ENCODE measurements around the gene ZGRF1. TPM values are rescaled to one million over a fixed set of nuclear protein-coding genes. Genes with fewer than 3 reads are reported as not detected.
"Not testable (repeated sequence)": the region's sequence is repeated elsewhere in the genome, so short reads cannot be mapped to it uniquely, and the experiment has no call there.

Gene ZGRF1
- total RNA-seq, 6 donors from 2014 or later: 2.6 to 9.4 (median 4.6) TPM

DNA sequence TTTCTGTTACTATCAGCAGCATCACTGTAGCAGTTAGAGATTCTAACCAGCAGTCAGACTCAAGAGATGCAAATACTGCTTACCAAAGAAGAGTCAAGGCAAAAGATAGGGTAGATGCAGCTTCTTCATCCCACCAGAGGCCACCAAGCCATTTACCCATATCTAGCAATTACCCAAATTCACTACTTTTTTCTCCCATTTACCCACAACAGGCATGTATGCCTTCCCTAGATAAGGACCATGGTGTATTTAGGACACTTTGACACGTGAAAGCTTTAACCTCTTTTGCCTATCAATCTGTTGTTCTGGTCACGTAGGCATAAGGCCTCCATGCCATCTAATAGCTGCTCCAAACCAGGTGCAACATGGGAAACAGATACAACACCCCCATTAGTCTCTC, 5.8 kb upstream of the ZGRF1 start:
- 88 to 91% methylated on average over 2 of the region's 2 CpGs for WGBS, 2 donors
- peaks cover 8 to 20% (median 12%) of the 10 kb centered on the region in 4 donors for H3K4me1 ChIP-seq
- DNase-seq (no peak), ATAC-seq (ENCODE audit: low FRiP score in 2 of 2) (no peak)
- TF ChIP-seq EP300 (IDR thresholded peaks at IDR 0.05) (no peak), POLR2AphosphoS5 (IDR thresholded peaks at IDR 0.05) (no peak), POLR2A (IDR thresholded peaks at IDR 0.05) (no peak)
- TF ChIP-seq, protein P1, sequence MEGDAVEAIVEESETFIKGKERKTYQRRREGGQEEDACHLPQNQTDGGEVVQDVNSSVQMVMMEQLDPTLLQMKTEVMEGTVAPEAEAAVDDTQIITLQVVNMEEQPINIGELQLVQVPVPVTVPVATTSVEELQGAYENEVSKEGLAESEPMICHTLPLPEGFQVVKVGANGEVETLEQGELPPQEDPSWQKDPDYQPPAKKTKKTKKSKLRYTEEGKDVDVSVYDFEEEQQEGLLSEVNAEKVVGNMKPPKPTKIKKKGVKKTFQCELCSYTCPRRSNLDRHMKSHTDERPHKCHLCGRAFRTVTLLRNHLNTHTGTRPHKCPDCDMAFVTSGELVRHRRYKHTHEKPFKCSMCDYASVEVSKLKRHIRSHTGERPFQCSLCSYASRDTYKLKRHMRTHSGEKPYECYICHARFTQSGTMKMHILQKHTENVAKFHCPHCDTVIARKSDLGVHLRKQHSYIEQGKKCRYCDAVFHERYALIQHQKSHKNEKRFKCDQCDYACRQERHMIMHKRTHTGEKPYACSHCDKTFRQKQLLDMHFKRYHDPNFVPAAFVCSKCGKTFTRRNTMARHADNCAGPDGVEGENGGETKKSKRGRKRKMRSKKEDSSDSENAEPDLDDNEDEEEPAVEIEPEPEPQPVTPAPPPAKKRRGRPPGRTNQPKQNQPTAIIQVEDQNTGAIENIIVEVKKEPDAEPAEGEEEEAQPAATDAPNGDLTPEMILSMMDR (IDR thresholded peaks at IDR 0.05): no peak
- no peaks in the 10 kb centered on the region for H3K27me3 ChIP-seq
- H3K4me3 ChIP-seq: no peak overlapping the region
- peaks cover 25 to 37% (median 26%) of the 10 kb centered on the region in 4 donors for H3K36me3 ChIP-seq
- no peak overlapping the region for H3K27ac ChIP-seq
- no peaks in the 10 kb centered on the region for H3K9me3 ChIP-seq

DNA sequence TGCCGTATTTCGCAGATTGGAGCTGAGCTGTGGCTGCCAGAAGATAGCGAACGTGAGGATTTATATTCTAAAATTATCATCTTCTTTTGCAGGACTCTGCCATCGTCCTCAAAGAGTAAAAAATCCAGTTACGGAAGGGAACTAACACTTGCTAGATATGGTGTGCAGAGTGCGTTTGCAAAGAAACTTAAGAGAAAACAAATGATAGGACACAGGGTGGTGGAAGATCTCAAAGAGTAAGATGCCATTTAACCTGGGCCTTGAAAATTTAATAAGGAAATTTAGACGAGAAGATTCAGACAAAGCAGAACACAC, 800 bp upstream of the ZGRF1 start:
- WGBS, 2 donors: 0 to 1% methylated on average over 8 of the region's 8 CpGs
- Histone ChIP-seq H3K27ac (peak overlapping the region; percentile 93 to 97 (median 96)), H3K27me3 (no peaks in the 10 kb centered on the region), H3K4me1 (peaks cover 15 to 27% (median 18%) of the 10 kb centered on the region in 4 donors), H3K9me3 (no peaks in the 10 kb centered on the region), H3K4me3 (peak overlapping the region; percentile 39 to 76 (median 62)), H3K36me3 (peaks cover 0 to 7% (median 0%) of the 10 kb centered on the region in 4 donors)
- TF ChIP-seq EP300 (IDR thresholded peaks at IDR 0.05) (peak in 1 of 4 donors; percentile 1), POLR2A (IDR thresholded peaks at IDR 0.05) (peak in 1 of 4 donors; percentile 29), POLR2AphosphoS5 (IDR thresholded peaks at IDR 0.05) (no peak)
- TF ChIP-seq, protein P1 (IDR thresholded peaks at IDR 0.05): peak in 1 of 6 experiments; percentile 10
- DNase-seq: no peak
- no peak for ATAC-seq (ENCODE audit: low FRiP score in 2 of 2)

DNA sequence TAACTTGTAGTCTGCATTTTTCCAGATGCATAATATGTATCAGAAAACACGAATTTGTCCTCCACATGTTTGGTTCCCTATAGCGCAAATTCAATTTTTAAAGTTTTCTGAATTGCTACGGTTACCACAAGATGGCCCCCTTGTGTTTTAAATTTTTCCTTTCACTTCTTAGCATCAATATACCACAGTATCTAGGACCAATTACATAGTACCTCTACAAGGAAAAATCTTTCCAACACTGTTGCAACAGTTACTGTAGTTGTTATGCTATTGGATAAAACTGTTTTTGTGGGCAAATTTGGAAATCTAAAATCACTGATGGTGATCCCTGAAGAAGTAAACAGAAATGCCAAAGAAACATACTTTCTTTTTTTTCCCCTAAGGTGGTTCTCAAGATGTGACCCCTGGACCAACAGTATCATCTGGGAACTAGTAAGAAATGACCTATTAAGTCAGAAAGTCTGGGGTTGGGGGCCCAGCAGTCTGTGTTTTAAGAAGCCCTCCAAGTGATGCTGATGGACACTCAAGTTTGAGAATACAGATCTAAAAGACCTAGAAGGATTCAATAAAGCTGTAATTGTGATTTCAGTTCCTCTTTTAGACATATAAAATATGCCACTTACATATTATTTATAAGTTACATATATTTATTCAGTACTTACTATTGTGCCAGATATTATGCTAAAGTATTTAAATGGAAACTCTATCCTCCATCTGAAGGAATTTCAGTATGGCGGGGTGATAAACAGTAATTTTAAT, 3.1 kb downstream of the ZGRF1 start:
- peaks cover 13 to 19% (median 17%) of the 10 kb centered on the region in 4 donors for H3K4me1 ChIP-seq
- no peaks in the 10 kb centered on the region for H3K9me3 ChIP-seq
- no peak overlapping the region for H3K4me3 ChIP-seq
- no peaks in the 10 kb centered on the region for H3K27me3 ChIP-seq
- 35 to 37% methylated on average over 4 of the region's 4 CpGs for whole genome bisulfite sequencing, 2 donors
- peaks cover 0 to 8% (median 0%) of the 10 kb centered on the region in 4 donors for H3K36me3 ChIP-seq
- no peak overlapping the region for H3K27ac ChIP-seq
- TF ChIP-seq, protein P1 (IDR thresholded peaks at IDR 0.05): peak in 2 of 6 experiments; percentile 17 to 18
- TF ChIP-seq POLR2A (IDR thresholded peaks at IDR 0.05): no peak
- no peak for TF ChIP-seq POLR2AphosphoS5 (IDR thresholded peaks at IDR 0.05)
- DNase-seq (no peak), ATAC-seq (ENCODE audit: low FRiP score in 2 of 2) (no peak)

DNA sequence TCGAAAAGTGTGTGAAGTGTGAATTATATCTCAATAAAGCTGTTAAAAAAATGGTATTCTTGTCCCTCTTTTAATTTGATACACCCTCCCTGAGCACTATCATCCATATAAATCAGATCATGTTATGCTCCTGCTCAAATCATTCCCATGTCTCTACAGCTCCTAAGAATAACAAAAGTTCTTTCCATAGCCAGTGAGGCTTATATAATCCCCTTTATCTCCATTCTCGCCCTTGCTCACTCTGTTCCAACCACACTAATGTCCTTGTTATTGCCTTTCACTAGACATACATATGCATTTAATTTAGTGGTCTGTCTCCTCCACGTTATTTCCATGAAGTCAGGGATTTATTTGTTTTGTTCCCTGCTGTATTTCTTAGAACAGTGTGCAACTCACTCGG, 10.5 kb downstream of the ZGRF1 start:
- TF ChIP-seq EP300 (IDR thresholded peaks at IDR 0.05) (no peak), POLR2A (IDR thresholded peaks at IDR 0.05) (no peak)

DNA sequence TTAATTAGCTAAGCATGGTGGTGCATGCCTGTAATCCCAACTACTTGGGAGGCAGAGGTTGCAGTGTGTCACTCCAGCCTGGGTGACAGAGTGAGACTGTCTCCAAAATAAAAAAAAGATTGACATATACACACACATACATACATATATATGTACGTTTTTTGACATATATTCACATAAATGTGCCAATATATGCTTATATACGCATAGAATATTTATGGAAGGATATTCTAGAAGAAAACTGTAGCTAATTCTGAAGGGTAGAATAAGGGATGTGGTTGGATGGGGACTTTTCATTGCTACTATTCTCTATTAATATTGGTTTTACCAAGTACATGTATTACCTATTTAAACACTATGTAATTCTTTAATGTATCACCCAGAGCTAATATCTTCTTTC, 19.7 kb downstream of the ZGRF1 start:
- TF ChIP-seq, protein P1 (IDR thresholded peaks at IDR 0.05): no peak
- TF ChIP-seq POLR2A (IDR thresholded peaks at IDR 0.05) (no peak), EP300 (IDR thresholded peaks at IDR 0.05) (no peak), POLR2AphosphoS5 (IDR thresholded peaks at IDR 0.05) (no peak)
- ATAC-seq (ENCODE audit: low FRiP score in 2 of 2) (no peak), DNase-seq (no peak)
- Histone ChIP-seq H3K9me3 (no peaks in the 10 kb centered on the region), H3K27me3 (no peaks in the 10 kb centered on the region), H3K27ac (no peak overlapping the region), H3K4me1 (no peaks in the 10 kb centered on the region), H3K36me3 (no peaks in the 10 kb centered on the region), H3K4me3 (no peak overlapping the region)
- 90 to 92% methylated on average over 2 of the region's 2 CpGs for WGBS, 2 donors

More for the DNA sequence above, 10.5 kb downstream of the ZGRF1 start:
- Histone ChIP-seq H3K36me3 (peaks cover 0 to 10% (median 0%) of the 10 kb centered on the region in 4 donors), H3K4me1 (no peaks in the 10 kb centered on the region), H3K4me3 (no peak overlapping the region), H3K9me3 (no peaks in the 10 kb centered on the region), H3K27ac (no peak overlapping the region), H3K27me3 (no peaks in the 10 kb centered on the region)
- 91 to 92% methylated on average over 4 of the region's 4 CpGs for WGBS, 2 donors
- no peak for ATAC-seq (ENCODE audit: low FRiP score in 2 of 2)
- DNase-seq: no peak

DNA sequence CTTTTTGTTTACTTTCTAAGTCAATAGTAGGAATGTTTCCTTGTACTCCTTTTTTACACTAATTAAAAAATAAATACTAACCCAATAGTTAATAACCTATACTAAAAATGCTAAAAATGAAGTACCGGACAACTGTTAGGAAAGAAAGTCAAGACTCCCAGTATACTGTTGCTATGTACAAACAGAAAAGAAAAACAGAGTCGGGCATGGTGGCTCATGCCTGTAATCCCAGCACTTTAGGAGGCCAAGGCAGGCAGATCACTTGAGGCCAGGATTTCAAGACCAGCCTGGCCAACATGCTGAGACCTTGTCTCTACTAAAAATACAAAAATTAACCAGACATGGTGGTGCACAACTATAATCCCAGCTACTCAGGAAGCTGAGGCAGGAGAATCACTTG, 23.9 kb downstream of the ZGRF1 start:
- not testable (repeated sequence) for ATAC-seq (ENCODE audit: low FRiP score in 2 of 2); H3K4me3 ChIP-seq; H3K36me3 ChIP-seq; H3K9me3 ChIP-seq; H3K4me1 ChIP-seq; H3K27me3 ChIP-seq; DNase-seq; H3K27ac ChIP-seq
- 87 to 92% methylated on average over 2 of the region's 2 CpGs for WGBS, 2 donors

Measured in upper lobe of left lung (tissue), 6 donors.